ENCODE data around the gene PPP1R3G.
A peak's percentile ranks its signal among the peaks of the same experiment; 100 is the strongest.

Gene PPP1R3G

GRCh38 chr6:5133943-5134342 is 48.8 kb downstream of the PPP1R3G start:
- TF ChIP-seq CTCF (IDR thresholded peaks at IDR 0.05; ENCODE audit: control insufficient read depth, insufficient read depth, low read depth, low read length, missing control alignments): no peak
- no peak overlapping the region for H3K4me3 ChIP-seq (ENCODE audit: control insufficient read depth, low read depth, low read length)
- DNase-seq (ENCODE audit: low read depth): no peak

GRCh38 chr6:5135788-5136376 is 50.7 kb downstream of the PPP1R3G start:
- TF ChIP-seq CTCF (IDR thresholded peaks at IDR 0.05; ENCODE audit: control insufficient read depth, insufficient read depth, low read depth, low read length, missing control alignments): peak; percentile 65
- no peak overlapping the region for H3K4me3 ChIP-seq (ENCODE audit: control insufficient read depth, low read depth, low read length)
- DNase-seq (ENCODE audit: low read depth): no peak

DNA sequence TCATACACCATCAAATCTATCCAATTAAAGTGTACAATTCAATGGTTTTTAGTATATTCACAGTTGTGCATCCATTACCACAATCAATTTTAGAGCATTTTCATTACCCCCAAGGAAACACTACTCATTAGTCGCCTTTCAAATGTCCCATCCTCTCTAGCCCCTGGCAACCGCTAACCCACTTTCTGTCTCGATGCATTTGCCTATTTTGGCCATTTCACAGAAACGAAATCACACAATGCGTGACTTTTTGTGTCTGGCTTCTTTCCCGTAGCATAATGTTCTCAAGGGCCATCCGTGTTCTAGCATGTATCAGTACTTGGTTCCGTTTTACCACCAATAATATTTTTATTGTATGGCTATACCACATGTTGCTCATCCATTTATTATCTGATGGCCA is 51.7 kb downstream of the PPP1R3G start:
- no peak for TF ChIP-seq CTCF (IDR thresholded peaks at IDR 0.05; ENCODE audit: control insufficient read depth, insufficient read depth, low read depth, low read length, missing control alignments)
- no peak for DNase-seq (ENCODE audit: low read depth)

More for the DNA sequence above, 51.7 kb downstream of the PPP1R3G start:
- H3K4me3 ChIP-seq (ENCODE audit: control insufficient read depth, low read depth, low read length): no peak overlapping the region
